BE2C (cell line): Measurements from ENCODE around the gene ATAD5.

ENCODE experiments used
- DNase-seq: peaks from one replicate; pipeline ENCODE4 v3.0.0-alpha.2; 2020
- H3K27me3 ChIP-seq: fragments of 250-450 bp; sonication (Bioruptor Pico); 2 replicates; pipeline ENCODE4 v1.5.1; 2020; ENCODE audit warnings: mild to moderate bottlenecking
- H3K36me3 ChIP-seq: fragments of 250-450 bp; sonication (Bioruptor Pico); 2 replicates; pipeline ENCODE4 v1.5.1; 2020; ENCODE audit warnings: mild to moderate bottlenecking
- H3K4me1 ChIP-seq: fragments of 250-450 bp; sonication (Bioruptor Pico); 2 replicates; pipeline ENCODE4 v1.5.1; 2020
- H3K4me3 ChIP-seq: 2 replicates; pipeline ENCODE4 v1.5.1; 2011; ENCODE audit warnings: low read depth, low read length
- H3K9me3 ChIP-seq: fragments of 250-450 bp; sonication (Bioruptor Pico); 2 replicates; pipeline ENCODE4 v1.5.1; 2020
- TF ChIP-seq, protein P1 (sequence below): IDR thresholded peaks from 2 replicates; pipeline ENCODE4 v1.5.1; 2012; ENCODE audit warnings: mild to moderate bottlenecking, low read depth, low read length

Gene ATAD5

GRCh38 chr17:30794372-30794771 lies 37.4 kb upstream of the ATAD5 start:
- TF ChIP-seq, protein P1, sequence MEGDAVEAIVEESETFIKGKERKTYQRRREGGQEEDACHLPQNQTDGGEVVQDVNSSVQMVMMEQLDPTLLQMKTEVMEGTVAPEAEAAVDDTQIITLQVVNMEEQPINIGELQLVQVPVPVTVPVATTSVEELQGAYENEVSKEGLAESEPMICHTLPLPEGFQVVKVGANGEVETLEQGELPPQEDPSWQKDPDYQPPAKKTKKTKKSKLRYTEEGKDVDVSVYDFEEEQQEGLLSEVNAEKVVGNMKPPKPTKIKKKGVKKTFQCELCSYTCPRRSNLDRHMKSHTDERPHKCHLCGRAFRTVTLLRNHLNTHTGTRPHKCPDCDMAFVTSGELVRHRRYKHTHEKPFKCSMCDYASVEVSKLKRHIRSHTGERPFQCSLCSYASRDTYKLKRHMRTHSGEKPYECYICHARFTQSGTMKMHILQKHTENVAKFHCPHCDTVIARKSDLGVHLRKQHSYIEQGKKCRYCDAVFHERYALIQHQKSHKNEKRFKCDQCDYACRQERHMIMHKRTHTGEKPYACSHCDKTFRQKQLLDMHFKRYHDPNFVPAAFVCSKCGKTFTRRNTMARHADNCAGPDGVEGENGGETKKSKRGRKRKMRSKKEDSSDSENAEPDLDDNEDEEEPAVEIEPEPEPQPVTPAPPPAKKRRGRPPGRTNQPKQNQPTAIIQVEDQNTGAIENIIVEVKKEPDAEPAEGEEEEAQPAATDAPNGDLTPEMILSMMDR: no peak
- H3K36me3 ChIP-seq: peaks cover 12% of the 10 kb centered on the region
- no peak for DNase-seq
- H3K9me3 ChIP-seq: no peaks in the 10 kb centered on the region
- no peaks in the 10 kb centered on the region for H3K4me1 ChIP-seq
- no peak overlapping the region for H3K4me3 ChIP-seq
- no peaks in the 10 kb centered on the region for H3K27me3 ChIP-seq

DNA sequence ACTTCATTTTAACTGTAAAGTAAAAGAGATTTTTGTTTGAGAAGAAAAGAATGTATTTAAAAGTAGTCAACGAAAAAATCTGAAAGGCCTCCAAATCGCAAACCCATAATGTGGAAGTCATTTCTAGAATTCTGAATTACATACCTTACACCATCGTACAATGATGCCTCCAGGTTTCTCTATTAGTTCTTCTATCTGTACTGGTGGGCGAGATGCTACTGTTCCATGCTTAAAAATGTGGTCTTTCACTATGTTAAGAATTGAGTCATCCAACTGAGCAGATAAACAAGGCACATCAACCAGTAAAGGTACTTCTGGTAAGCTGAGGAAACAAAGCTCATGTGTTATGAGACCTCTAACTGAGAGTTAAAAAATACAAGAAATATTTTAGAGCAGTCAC lies 35.8 kb upstream of the ATAD5 start:
- no peaks in the 10 kb centered on the region for H3K9me3 ChIP-seq
- H3K36me3 ChIP-seq: peaks cover 11% of the 10 kb centered on the region; the same call in 1 of the 2 replicates
- H3K27me3 ChIP-seq: no peaks in the 10 kb centered on the region
- TF ChIP-seq, protein P1: no peak
- DNase-seq: no peak
- H3K4me1 ChIP-seq: no peaks in the 10 kb centered on the region
- no peak overlapping the region for H3K4me3 ChIP-seq

- H3K4me1 ChIP-seq: no peaks in the 10 kb centered on the region
- H3K9me3 ChIP-seq: no peaks in the 10 kb centered on the region
- no peak overlapping the region for H3K4me3 ChIP-seq
- H3K36me3 ChIP-seq: no peaks in the 10 kb centered on the region
- H3K27me3 ChIP-seq: no peaks in the 10 kb centered on the region
- TF ChIP-seq, protein P1: no peak
- no peak for DNase-seq
Measured at GRCh38 chr17:30801671-30802070, 30.1 kb upstream of the ATAD5 start.

DNA sequence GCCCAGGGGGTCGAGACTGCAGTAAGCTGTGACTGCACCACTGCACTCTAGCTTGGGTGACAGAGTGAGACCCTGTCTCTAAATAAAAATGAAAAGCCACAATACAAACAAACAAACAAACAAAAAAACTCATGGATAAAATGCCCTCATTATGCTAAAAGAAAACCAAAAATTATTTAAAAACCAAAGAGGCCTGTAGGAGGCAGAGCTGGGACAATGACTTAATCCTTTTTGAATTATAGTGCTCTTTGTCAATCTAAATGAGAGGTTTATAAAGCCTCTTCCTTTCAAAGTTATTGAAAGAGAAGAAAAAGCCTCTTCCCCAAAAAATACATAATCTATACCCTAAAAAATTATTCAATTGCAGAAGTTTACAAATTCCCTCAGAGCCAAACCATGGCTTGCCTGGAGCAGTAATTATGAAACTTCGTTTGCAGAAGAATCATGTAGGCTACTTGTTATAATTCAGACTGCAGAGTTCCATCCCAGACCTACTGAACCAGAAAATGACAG lies 25.8 kb upstream of the ATAD5 start:
- TF ChIP-seq, protein P1: no peak
- Histone ChIP-seq H3K4me3 (no peak overlapping the region), H3K9me3 (no peaks in the 10 kb centered on the region), H3K36me3 (no peaks in the 10 kb centered on the region), H3K27me3 (no peaks in the 10 kb centered on the region), H3K4me1 (no peaks in the 10 kb centered on the region)
- no peak for DNase-seq

- H3K4me1 ChIP-seq: no peaks in the 10 kb centered on the region
Measured at GRCh38 chr17:30807896-30808295, 23.9 kb upstream of the ATAD5 start.

GRCh38 chr17:30808785-30809286 lies 22.9 kb upstream of the ATAD5 start:
- H3K27me3 ChIP-seq: no peaks in the 10 kb centered on the region
- TF ChIP-seq, protein P1: no peak
- H3K36me3 ChIP-seq: no peaks in the 10 kb centered on the region
- H3K9me3 ChIP-seq: no peaks in the 10 kb centered on the region
- DNase-seq: no peak
- H3K4me1 ChIP-seq: no peaks in the 10 kb centered on the region
- no peak overlapping the region for H3K4me3 ChIP-seq

More at GRCh38 chr17:30807896-30808295, 23.9 kb upstream of the ATAD5 start:
- no peaks in the 10 kb centered on the region for H3K36me3 ChIP-seq
- DNase-seq: no peak
- TF ChIP-seq, protein P1: no peak
- no peak overlapping the region for H3K4me3 ChIP-seq
- no peaks in the 10 kb centered on the region for H3K9me3 ChIP-seq
- no peaks in the 10 kb centered on the region for H3K27me3 ChIP-seq
